Calu3 (cell line): ENCODE measurements around the gene DCAKD. TPM values are rescaled to one million over a fixed set of nuclear protein-coding genes. Genes with fewer than 3 reads are reported as not detected.

Experiments
- BruUV-seq: library from RNA; stranded (reverse); fragments of 400-500 nt; replicated peaks from 2 replicates; lab custom pipeline; 2021; lab: Mats Ljungman, UMichigan
- CTCF ChIA-PET: fragments of 300-600 bp; sonication (Branson Sonifier 250); formaldehyde crosslinking; loops from one replicate; lab custom pipeline; 2022; ENCODE audit warnings: antibody characterized with exemption; lab: Charles Lee
- DNase-seq: peaks from one replicate; pipeline ENCODE4 v3.0.0; 2022
- H3K27ac Mint-ChIP-seq: one replicate; pipeline ENCODE4 v1.8.0; 2022; ENCODE audit warnings: mixed read lengths; ENCODE audit not compliant: unreplicated experiment
- H3K27me3 Mint-ChIP-seq: one replicate; pipeline ENCODE4 v1.8.0; 2022; ENCODE audit warnings: mixed read lengths; ENCODE audit not compliant: unreplicated experiment
- H3K36me3 Mint-ChIP-seq: one replicate; pipeline ENCODE4 v1.8.0; 2022; ENCODE audit warnings: mild to moderate bottlenecking, moderate library complexity, mixed read lengths; ENCODE audit not compliant: insufficient read depth, unreplicated experiment
- H3K4me1 Mint-ChIP-seq: one replicate; pipeline ENCODE4 v1.8.0; 2022; ENCODE audit warnings: mild to moderate bottlenecking, low read depth, mixed read lengths; ENCODE audit not compliant: unreplicated experiment
- H3K4me3 Mint-ChIP-seq: one replicate; pipeline ENCODE4 v1.8.0; 2022; ENCODE audit warnings: mild to moderate bottlenecking, low read depth, moderate library complexity, mixed read lengths; ENCODE audit not compliant: unreplicated experiment
- H3K9me3 Mint-ChIP-seq: one replicate; pipeline ENCODE4 v1.8.0; 2022; ENCODE audit warnings: low read depth, mixed read lengths; ENCODE audit not compliant: unreplicated experiment
- CTCF ChIP-seq: fragments of 200-600 bp; IDR thresholded peaks from one replicate; pipeline ENCODE4 v1.8.0; 2022; ENCODE audit warnings: antibody characterized with exemption; ENCODE audit not compliant: unreplicated experiment
- intact Hi-C: fragments of 100-400 bp; cut with micrococcal nuclease; formaldehyde crosslinking; loops from one replicate; pipeline ENCODE4 v1.10.0; 2022; ENCODE audit not compliant: unreplicated experiment
- total RNA-seq: library from RNA; stranded (reverse); gene quantifications from 2 replicates; pipeline ENCODE4 v1.2.3, GENCODE V29; 2022

Gene DCAKD
- total RNA-seq, 1 experiment from 2014 or later: 20.5 TPM

DNA sequence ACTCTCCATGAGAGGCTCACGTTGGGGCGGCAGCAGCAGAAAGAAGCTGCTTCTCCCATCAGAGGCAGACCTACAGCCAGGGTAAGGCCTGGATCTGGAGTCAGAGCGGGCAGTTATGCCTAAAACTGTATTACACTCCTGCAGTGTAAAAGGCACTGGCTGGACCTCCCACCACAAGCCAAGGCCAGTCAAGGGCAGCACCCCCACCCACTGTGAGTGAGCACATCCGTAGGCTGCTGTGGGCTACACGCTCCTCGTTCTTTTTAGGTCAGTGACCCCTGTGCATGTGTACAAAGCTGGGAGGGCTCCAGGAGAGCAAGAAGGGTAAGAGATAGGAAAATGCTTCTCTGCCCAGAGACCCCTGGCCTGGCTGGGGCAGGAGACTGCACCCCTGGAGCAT, 20.7 kb downstream of the DCAKD start:
- CTCF ChIA-PET: no interaction called here
- H3K4me3 Mint-ChIP-seq: no peak overlapping the region
- H3K36me3 Mint-ChIP-seq: peaks cover 5% of the 10 kb centered on the region
- intact Hi-C loops: no loop called here
- no peak for TF ChIP-seq CTCF
- H3K9me3 Mint-ChIP-seq: no peaks in the 10 kb centered on the region
- H3K27me3 Mint-ChIP-seq: no peaks in the 10 kb centered on the region
- BruUV-seq: no TSS peak
- no peaks in the 10 kb centered on the region for H3K4me1 Mint-ChIP-seq
- DNase-seq: no peak
- no peak overlapping the region for H3K27ac Mint-ChIP-seq

GRCh38 chr17:45029758-45030423, 21.5 kb downstream of the DCAKD start:
- H3K4me3 Mint-ChIP-seq: no peak overlapping the region
- H3K27ac Mint-ChIP-seq: no peak overlapping the region
- intact Hi-C loops: no loop called here
- no peaks in the 10 kb centered on the region for H3K27me3 Mint-ChIP-seq
- H3K9me3 Mint-ChIP-seq: no peaks in the 10 kb centered on the region
- CTCF ChIA-PET: no interaction called here
- no peak for TF ChIP-seq CTCF
- no peak for DNase-seq
- H3K4me1 Mint-ChIP-seq: no peaks in the 10 kb centered on the region
- no TSS peak for BruUV-seq
- peaks cover 5% of the 10 kb centered on the region for H3K36me3 Mint-ChIP-seq

- H3K4me1 Mint-ChIP-seq: no peaks in the 10 kb centered on the region
- no peaks in the 10 kb centered on the region for H3K27me3 Mint-ChIP-seq
- no TSS peak for BruUV-seq
- H3K4me3 Mint-ChIP-seq: no peak overlapping the region
- H3K36me3 Mint-ChIP-seq: peaks cover 2% of the 10 kb centered on the region
- TF ChIP-seq CTCF: no peak
- intact Hi-C loops: no loop called here
- CTCF ChIA-PET: no interaction called here
- DNase-seq: no peak
- no peak overlapping the region for H3K27ac Mint-ChIP-seq
- H3K9me3 Mint-ChIP-seq: no peaks in the 10 kb centered on the region
Measured at GRCh38 chr17:45029096-45029495, 22.3 kb downstream of the DCAKD start.

- H3K4me1 Mint-ChIP-seq: peaks cover 15% of the 10 kb centered on the region
- no peak overlapping the region for H3K4me3 Mint-ChIP-seq
- intact Hi-C loops: no loop called here
- CTCF ChIA-PET: interaction anchor here (0.6 to 5.0 kb wide), 8 partner anchors 11 to 243 kb away, joined by 3 to 78 read pairs (median 4); partner anchors contain the start of gene GFAP
- no peaks in the 10 kb centered on the region for H3K9me3 Mint-ChIP-seq
- peaks cover 41% of the 10 kb centered on the region for H3K27me3 Mint-ChIP-seq
- no peak overlapping the region for H3K27ac Mint-ChIP-seq
- DNase-seq: no peak
- BruUV-seq: no TSS peak
- TF ChIP-seq CTCF: no peak
- H3K36me3 Mint-ChIP-seq: peaks cover 28% of the 10 kb centered on the region
Measured at GRCh38 chr17:45022655-45023339, 28.6 kb downstream of the DCAKD start.
